Suprapubic skin (tissue), 4 donors: ENCODE measurements around the gene KIT.

Experiments
- CTCF ChIP-seq, 2 donors: fragments of 200-600 bp in 1 of 2; fragments of 450-650 bp in 1 of 2; sonication (generic) in 1 of 2; IDR thresholded peaks; one replicate each; pipeline ENCODE4 v1.5.1; 2016 to 2019; ENCODE audit warnings: antibody characterized with exemption in 2 of 2, mild to moderate bottlenecking in 1 of 2, moderate library complexity in 1 of 2
- EP300 ChIP-seq: sonication (generic); formaldehyde crosslinking; IDR thresholded peaks from one replicate; pipeline ENCODE4 v1.6.1; 2017; ENCODE audit warnings: antibody characterized with exemption
- POLR2A ChIP-seq, 2 donors: fragments of 450-650 bp; IDR thresholded peaks; one replicate each; pipeline ENCODE4 v1.6.1; 2017; ENCODE audit warnings: antibody characterized with exemption in 2 of 2, mild to moderate bottlenecking in 2 of 2, moderate library complexity in 2 of 2
- POLR2AphosphoS5 ChIP-seq, 3 donors: sonication (generic); formaldehyde crosslinking; IDR thresholded peaks; one replicate each; pipeline ENCODE4 v1.6.1; 2017; ENCODE audit warnings: antibody characterized with exemption in 3 of 3

GRCh38 chr4:54668014-54668611 is 10.4 kb downstream of the KIT start:
- TF ChIP-seq POLR2A (IDR thresholded peaks at IDR 0.05), result no peak
- TF ChIP-seq CTCF (IDR thresholded peaks at IDR 0.05), result no peak
- TF ChIP-seq EP300, result no peak
- TF ChIP-seq POLR2AphosphoS5 (IDR thresholded peaks at IDR 0.05), result no peak
